HG03520 (cell line): ENCODE results near the gene REXO1.

ENCODE experiments used
- ATAC-seq: cut with Tn5 transposase; IDR thresholded peaks from one replicate; pipeline ENCODE4 v1.9.1; 2021; ENCODE audit warnings: mild to moderate bottlenecking, moderate library complexity; ENCODE audit not compliant: unreplicated experiment

REXO1 gene

GRCh38 chr19:1774989-1775772 lies 73.1 kb downstream of the REXO1 start:
- no peak for ATAC-seq

GRCh38 chr19:1773184-1773583 lies 75.1 kb downstream of the REXO1 start:
- no peak for ATAC-seq

- ATAC-seq: no peak
These were observed 77.3 kb downstream of the REXO1 start for GRCh38 chr19:1770866-1771576.

- no peak for ATAC-seq
These were observed 78.7 kb downstream of the REXO1 start for GRCh38 chr19:1769645-1769985.

GRCh38 chr19:1768918-1769644 lies 79.2 kb downstream of the REXO1 start:
- no peak for ATAC-seq

- no peak for ATAC-seq
These were observed 80.0 kb downstream of the REXO1 start for GRCh38 chr19:1768248-1768647.

- no peak for ATAC-seq
These were observed 80.8 kb downstream of the REXO1 start for GRCh38 chr19:1767464-1767933.

- ATAC-seq: no peak
These were observed 81.4 kb downstream of the REXO1 start for GRCh38 chr19:1766800-1767352.

GRCh38 chr19:1765904-1766799 lies 82.1 kb downstream of the REXO1 start:
- ATAC-seq: no peak
